Thyroid gland (tissue), 4 donors: Measurements from ENCODE around the gene STPG3.

ENCODE experiments used
- POLR2A ChIP-seq, 2 donors: fragments of 450-650 bp; IDR thresholded peaks; one replicate each; pipeline ENCODE4 v1.6.1; 2017; ENCODE audit warnings: antibody characterized with exemption in 2 of 2, mild to moderate bottlenecking in 2 of 2, moderate library complexity in 1 of 2
- TF ChIP-seq, protein P1 (sequence below), 6 experiments: fragments of 200-600 bp in 3 of 6; fragments of 450-650 bp in 3 of 6; sonication (generic) in 3 of 6; IDR thresholded peaks; one replicate each; pipeline ENCODE4 v1.5.1; 2016 to 2019; ENCODE audit warnings: antibody characterized with exemption in 6 of 6, mild to moderate bottlenecking in 2 of 6, inconsistent platforms in 1 of 6, moderate library complexity in 1 of 6

DNA sequence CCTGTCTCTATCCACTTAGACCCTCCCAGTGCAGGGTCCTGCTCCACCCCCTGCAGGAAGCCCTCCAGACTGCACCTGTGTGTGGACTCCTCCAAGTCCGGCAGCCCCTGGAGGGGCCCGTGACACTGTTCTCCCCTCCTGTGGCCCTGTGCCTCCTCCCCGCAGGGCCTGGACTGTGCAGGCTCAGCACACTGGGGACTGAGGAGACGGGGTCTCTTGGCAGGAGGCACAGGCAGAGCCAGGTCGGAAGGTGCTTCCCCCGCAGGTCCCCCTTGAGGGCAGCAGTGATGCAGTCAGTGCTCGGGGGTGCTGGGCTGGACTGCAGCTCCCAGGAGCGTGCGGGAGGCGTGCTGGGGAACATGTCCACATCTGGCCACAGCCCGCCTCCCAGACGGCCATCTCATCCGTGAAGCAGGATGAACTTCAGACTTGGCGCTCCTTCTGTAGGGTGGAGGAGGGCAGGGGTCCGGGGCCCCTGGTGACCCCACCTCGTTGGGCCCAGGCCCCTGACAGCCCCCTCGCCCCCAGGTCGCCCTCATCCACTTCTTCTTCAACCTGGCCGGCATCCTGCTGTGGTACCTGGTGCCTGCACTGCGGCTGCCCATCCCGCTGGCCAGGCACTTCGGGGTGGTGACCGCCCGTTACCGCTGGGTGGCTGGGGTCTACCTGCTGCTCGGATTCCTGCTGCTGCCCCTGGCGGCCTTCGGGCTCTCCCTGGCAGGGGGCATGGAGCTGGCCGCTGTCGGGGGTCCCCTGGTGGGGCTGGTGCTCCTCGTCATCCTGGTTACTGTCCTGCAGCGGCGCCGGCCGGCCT, 15.5 kb upstream of the STPG3 start:
- TF ChIP-seq, protein P1, sequence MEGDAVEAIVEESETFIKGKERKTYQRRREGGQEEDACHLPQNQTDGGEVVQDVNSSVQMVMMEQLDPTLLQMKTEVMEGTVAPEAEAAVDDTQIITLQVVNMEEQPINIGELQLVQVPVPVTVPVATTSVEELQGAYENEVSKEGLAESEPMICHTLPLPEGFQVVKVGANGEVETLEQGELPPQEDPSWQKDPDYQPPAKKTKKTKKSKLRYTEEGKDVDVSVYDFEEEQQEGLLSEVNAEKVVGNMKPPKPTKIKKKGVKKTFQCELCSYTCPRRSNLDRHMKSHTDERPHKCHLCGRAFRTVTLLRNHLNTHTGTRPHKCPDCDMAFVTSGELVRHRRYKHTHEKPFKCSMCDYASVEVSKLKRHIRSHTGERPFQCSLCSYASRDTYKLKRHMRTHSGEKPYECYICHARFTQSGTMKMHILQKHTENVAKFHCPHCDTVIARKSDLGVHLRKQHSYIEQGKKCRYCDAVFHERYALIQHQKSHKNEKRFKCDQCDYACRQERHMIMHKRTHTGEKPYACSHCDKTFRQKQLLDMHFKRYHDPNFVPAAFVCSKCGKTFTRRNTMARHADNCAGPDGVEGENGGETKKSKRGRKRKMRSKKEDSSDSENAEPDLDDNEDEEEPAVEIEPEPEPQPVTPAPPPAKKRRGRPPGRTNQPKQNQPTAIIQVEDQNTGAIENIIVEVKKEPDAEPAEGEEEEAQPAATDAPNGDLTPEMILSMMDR (IDR thresholded peaks at IDR 0.05): no peak
- no peak for TF ChIP-seq POLR2A (IDR thresholded peaks at IDR 0.05)
